Stimulated activated naive CD8-positive, alpha-beta T cell treated with anti-CD3 and anti-CD28 coated beads, Interleukin-15, Interleukin-2, amounts not matched to agents 100 U/mL and 50 U/mL, for 24 hours (primary cell): ENCODE results near the gene ABHD11.
A peak's percentile ranks its signal among the peaks of the same experiment; 100 is the strongest.

Experiments used
- ATAC-seq: fragments of 150-1000 bp; cut with Tn5 transposase; one replicate; pipeline ENCODE4 v1.10.0; 2021
- DNase-seq: peaks from one replicate; pipeline ENCODE4 v3.0.0; 2021

The ABHD11 gene

DNA sequence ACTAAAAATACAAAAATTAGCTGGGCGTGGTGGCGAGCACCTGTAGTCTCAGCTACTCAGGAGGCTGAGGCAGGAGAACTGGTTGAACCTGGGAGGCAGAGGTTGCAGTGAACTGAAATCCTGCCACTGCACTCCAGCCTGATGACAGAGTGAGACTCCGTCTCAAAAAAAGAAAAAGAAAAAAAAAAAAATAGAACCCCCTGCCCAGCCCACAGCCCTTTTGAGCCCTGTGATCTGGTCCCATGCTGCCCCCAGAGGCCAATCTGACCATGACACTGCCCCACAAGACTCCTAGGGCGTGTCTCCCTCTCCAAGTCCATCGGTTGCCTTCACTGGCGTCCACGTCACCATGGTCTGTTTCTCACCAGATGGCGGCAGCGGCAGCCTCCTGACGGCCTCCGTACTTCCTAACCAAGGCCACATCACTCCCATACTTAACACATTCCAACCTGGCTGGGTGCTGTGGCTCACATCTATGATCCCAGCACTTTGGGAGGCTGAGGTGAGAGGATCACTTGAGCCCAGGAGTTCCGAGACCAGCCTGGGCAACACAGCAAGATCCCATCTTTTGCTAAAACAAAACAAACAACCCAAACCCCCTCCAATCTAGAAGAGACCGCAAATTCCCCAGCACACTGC, 37.1 kb downstream of the ABHD11 start:
- DNase-seq, result peak; percentile 50

DNA sequence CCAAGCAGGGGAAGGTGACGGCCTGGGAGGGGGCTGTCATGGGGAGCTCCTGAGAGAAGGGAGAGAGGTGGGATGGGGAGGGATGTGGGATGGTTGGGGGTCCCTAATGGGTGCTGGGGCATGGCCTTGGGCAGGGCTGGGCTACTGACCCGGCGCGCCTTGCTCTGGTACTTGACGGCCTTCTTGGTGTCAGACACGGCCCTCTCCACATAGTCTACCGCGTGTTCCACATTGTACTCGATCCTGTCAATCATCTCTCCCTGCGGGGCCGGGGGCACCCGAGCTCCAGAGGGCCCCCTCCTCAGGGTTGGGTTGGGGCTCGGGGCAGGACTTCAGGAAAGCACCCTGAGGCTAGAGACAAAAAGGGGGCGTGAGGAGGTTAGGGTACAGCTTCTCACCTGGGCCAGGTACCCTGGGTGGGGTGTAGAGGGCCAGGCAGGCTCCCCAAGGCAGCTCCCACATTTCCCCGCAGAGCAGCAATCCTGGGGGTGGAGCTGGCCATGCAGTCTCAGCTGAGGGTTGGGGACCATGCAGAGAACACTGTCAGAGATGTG, 37.9 kb downstream of the ABHD11 start:
- ATAC-seq (no peak), DNase-seq (no peak)

More for the DNA sequence above, 37.1 kb downstream of the ABHD11 start:
- no peak for ATAC-seq

DNA sequence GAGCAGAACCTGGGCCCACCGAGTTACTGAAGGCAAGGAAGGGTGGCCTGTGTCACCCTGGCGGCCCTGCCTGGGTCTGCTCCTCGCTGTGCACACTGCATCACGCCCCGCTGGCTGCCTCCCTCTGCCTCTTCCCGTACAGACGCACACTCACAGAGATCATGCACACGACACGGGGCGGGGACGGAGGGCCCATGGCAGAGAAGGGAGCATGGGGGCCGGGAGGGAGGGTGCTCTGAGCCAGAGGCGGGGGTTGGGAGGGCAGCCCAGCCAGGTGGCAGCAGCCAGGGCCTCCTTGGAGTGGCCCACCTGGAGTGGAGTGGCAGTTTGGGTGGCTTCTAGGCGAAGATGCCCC, 38.6 kb downstream of the ABHD11 start:
- DNase-seq (no peak), ATAC-seq (no peak)

DNA sequence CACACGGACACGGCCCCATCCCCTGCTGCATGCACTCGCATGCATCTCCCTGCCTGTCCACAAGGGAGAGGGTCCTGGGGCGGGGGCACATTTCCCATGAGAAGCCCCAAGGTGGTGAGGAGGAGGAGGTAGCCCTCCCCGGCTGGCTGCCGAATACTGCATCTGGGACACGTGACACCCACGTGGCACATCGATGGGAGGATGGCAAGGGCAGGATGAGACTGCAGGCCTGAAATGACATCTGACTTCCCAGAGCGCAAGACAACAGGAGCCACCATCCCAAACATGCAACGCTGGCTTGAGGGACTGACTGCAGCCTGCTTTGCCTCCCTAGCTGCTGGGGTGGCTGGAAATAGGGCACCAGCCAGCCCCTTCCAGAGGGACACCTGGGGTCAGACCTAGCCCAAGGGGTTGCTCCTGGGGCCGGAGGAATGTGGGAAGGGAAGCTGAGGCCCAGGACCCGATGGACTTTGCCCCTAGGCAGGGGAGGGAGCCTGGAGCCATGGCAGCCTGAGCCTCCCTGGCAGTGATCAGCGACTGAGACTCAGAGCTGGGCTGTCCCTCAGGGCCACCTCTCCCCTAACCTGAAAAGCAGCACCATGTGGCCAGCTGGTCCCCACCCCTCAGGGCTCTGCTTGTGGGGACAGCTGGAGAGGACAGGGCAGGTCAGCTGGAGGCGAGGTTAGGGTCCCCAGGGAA, 39.1 kb downstream of the ABHD11 start:
- ATAC-seq (no peak), DNase-seq (no peak)

DNA sequence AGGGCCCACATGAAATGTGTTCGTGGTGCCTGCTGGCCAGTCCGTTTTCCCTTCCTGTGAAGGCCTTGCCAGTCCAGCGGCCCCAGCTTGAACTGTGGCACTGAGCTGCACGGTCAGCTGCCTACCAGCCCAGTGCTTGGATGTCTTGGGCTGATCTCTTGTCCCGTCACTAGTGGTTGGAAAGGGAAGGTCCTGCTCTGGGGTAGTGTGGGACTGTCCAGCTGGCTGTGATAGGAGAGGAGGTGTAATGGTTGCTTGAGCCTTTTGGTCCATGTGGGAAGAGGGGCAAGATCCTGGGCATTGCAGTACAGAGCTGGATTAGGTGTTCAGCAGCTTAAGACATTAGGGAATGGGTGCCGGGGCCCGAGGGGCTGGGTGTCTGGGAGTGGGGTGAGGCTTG, 40.2 kb downstream of the ABHD11 start:
- no peak for DNase-seq
- ATAC-seq, result no peak

DNA sequence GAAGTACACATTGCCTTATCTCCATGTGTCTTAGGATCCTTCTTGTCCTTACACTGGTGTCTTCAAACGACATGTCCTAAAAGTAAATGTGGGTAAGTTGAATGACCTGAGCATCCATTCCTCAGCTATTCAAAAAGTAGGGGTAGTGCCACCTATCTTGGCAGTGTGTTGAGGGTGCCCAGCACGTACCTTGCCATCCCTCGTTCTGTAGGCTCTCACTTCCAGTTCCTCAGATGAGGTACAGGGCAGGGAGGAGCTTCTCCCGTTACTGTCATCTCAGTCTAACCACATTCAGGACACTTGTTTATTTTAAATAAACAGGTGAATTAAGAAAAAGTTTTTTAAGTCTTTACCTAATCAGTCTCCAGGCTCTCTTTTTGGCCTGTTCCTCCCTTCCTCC, 42.2 kb downstream of the ABHD11 start:
- DNase-seq (no peak), ATAC-seq (no peak)

DNA sequence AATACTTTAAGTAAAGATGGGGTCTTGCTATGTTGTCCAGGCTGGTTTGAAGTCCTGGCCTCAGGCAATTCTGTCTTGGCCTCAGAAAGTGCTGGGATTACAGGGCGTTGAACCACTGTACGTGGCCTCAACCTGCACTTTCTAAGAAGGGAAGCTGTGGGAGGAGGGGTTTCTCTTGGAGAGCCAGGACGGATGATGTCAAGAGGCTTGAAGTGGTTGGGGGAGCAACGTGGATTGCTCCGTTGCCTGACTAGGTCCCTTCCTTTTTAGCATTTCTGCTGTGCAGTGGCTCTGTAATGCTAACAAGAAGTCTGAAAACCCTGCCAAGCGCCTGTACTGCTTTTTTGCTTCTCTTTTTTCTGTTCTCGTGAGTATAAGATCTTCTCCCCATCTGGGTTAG, 48.0 kb downstream of the ABHD11 start:
- no peak for DNase-seq
- no peak for ATAC-seq

DNA sequence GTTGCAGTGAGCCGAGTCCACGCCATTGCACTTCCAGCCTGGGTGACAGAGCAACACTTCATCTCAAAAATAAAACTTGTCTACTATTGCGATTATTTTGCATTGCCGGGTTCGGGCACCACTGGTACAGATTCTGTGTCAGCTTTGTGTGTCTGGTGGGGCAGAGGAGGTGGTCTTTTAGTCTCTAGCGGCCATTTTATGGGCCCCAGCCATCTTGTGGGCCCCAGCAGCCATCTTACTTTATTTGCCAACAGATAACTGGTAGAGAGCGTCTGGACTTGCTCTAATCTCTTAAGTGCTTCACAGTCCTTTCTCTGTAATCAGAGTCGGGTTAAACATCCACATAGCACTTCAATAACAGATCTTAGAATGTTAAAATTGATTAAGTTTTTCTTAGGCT, 50.3 kb downstream of the ABHD11 start:
- ATAC-seq (no peak), DNase-seq (no peak)
